ENCODE data around the gene ADAMTS16.

- TF ChIP-seq CTCF (IDR thresholded peaks at IDR 0.05; ENCODE audit: low read length) (no peak), EZH2 (IDR thresholded peaks at IDR 0.05; ENCODE audit: borderline replicate concordance, low read length) (no peak)
These were observed 9.0 kb downstream of the ADAMTS16 start for GRCh38 chr5:5149154-5149553.
